ENCODE results near the gene EEFSEC. TPM values are rescaled to one million over a fixed set of nuclear protein-coding genes. Genes with fewer than 3 reads are reported as not detected.

Gene EEFSEC
- polyA plus RNA-seq, 1 donor (not counting 4 experiments of a cell fraction or from before 2014, with no cell fraction given) = 8.7 TPM

- Histone ChIP-seq H3K79me2 (ENCODE audit: control insufficient read depth, insufficient read depth, low read length) (no peaks in the 10 kb centered on the region), H3K9me3 (ENCODE audit: control insufficient read depth, low read depth, low read length) (no peaks in the 10 kb centered on the region), H3K4me1 (ENCODE audit: control insufficient read depth, extremely low read depth, insufficient read depth, low read length) (peaks cover 9% of the 10 kb centered on the region), H3K9ac (ENCODE audit: control insufficient read depth, extremely low read depth, insufficient read depth, low read length) (no peak overlapping the region), H4K20me1 (ENCODE audit: control insufficient read depth, extremely low read depth, insufficient read depth, low read length) (no peaks in the 10 kb centered on the region), H3K27me3 (ENCODE audit: control insufficient read depth, extremely low read depth, insufficient read depth, low read length) (no peaks in the 10 kb centered on the region), H3K27ac (ENCODE audit: control insufficient read depth, insufficient read depth, low read length) (no peak overlapping the region), H3K36me3 (ENCODE audit: control insufficient read depth in 2 of 2, extremely low read depth in 1 of 2, insufficient read depth in 2 of 2, low read length in 2 of 2) (no peaks in the 10 kb centered on the region), H2AFZ (ENCODE audit: control insufficient read depth, low read length) (no peak overlapping the region), H3K9me1 (ENCODE audit: control insufficient read depth, extremely low read depth, insufficient read depth, low read length) (no peaks in the 10 kb centered on the region), H3K4me2 (ENCODE audit: control insufficient read depth, extremely low read depth, insufficient read depth, low read depth, low read length) (no peak overlapping the region), H3K4me3 (ENCODE audit: control insufficient read depth in 2 of 3, extremely low read depth in 1 of 3, insufficient read depth in 2 of 3, low read depth in 1 of 3, low read length in 3 of 3) (no peak overlapping the region)
- no peak for DNase-seq (ENCODE audit: low read depth, low spot score)
- FAIRE-seq = no peak
- TF ChIP-seq EZH2 (IDR thresholded peaks at IDR 0.05; ENCODE audit: low read length) (no peak), CTCF (optimal IDR thresholded peaks at IDR 0.05 in 1 of 3, IDR thresholded peaks at IDR 0.05 in 1 of 3, conservative IDR thresholded peaks at IDR 0.05 in 1 of 3; ENCODE audit: extremely low read depth in 1 of 3, insufficient read depth in 2 of 3, low read length in 3 of 3) (no peak)
- dilution Hi-C loops (cut with MboI; ENCODE audit: extremely low pct_ligation_motif_present, low sequenced_read_pairs) = no loop called here
Observed at GRCh38 chr3:128344052-128344735, 190.9 kb downstream of the EEFSEC start.

- Histone ChIP-seq H3K9ac (ENCODE audit: control insufficient read depth, extremely low read depth, insufficient read depth, low read length) (no peak overlapping the region), H3K27me3 (ENCODE audit: control insufficient read depth, extremely low read depth, insufficient read depth, low read length) (no peaks in the 10 kb centered on the region), H3K36me3 (ENCODE audit: control insufficient read depth in 2 of 2, extremely low read depth in 1 of 2, insufficient read depth in 2 of 2, low read length in 2 of 2) (no peaks in the 10 kb centered on the region), H3K4me3 (ENCODE audit: control insufficient read depth in 2 of 3, extremely low read depth in 1 of 3, insufficient read depth in 2 of 3, low read depth in 1 of 3, low read length in 3 of 3) (no peak overlapping the region), H3K4me1 (ENCODE audit: control insufficient read depth, extremely low read depth, insufficient read depth, low read length) (peaks cover 9% of the 10 kb centered on the region), H4K20me1 (ENCODE audit: control insufficient read depth, extremely low read depth, insufficient read depth, low read length) (no peaks in the 10 kb centered on the region), H3K27ac (ENCODE audit: control insufficient read depth, insufficient read depth, low read length) (no peak overlapping the region), H3K4me2 (ENCODE audit: control insufficient read depth, extremely low read depth, insufficient read depth, low read depth, low read length) (no peak overlapping the region), H2AFZ (ENCODE audit: control insufficient read depth, low read length) (no peak overlapping the region), H3K79me2 (ENCODE audit: control insufficient read depth, insufficient read depth, low read length) (no peaks in the 10 kb centered on the region), H3K9me1 (ENCODE audit: control insufficient read depth, extremely low read depth, insufficient read depth, low read length) (no peaks in the 10 kb centered on the region), H3K9me3 (ENCODE audit: control insufficient read depth, low read depth, low read length) (no peaks in the 10 kb centered on the region)
- FAIRE-seq (no peak), DNase-seq (ENCODE audit: low read depth, low spot score) (no peak)
- dilution Hi-C loops (cut with MboI; ENCODE audit: extremely low pct_ligation_motif_present, low sequenced_read_pairs) = no loop called here
- TF ChIP-seq EZH2 (IDR thresholded peaks at IDR 0.05; ENCODE audit: low read length) = no peak
- TF ChIP-seq CTCF (optimal IDR thresholded peaks at IDR 0.05 in 1 of 3, IDR thresholded peaks at IDR 0.05 in 1 of 3, conservative IDR thresholded peaks at IDR 0.05 in 1 of 3; ENCODE audit: extremely low read depth in 1 of 3, insufficient read depth in 2 of 3, low read length in 3 of 3) = no peak
Observed at GRCh38 chr3:128345196-128345595, 191.9 kb downstream of the EEFSEC start.
